Stimulated activated CD8-positive, alpha-beta memory T cell treated with anti-CD3 and anti-CD28 coated beads, Interleukin-15, amount 100 ng/mL, for 4 hours (primary cell): ENCODE data around the gene PODN.

ENCODE experiments used
- DNase-seq, 2 donors: peaks; one replicate each; pipeline ENCODE4 v3.0.0-alpha.2; 2020; ENCODE audit warnings: low read depth in 2 of 2

PODN gene

DNA sequence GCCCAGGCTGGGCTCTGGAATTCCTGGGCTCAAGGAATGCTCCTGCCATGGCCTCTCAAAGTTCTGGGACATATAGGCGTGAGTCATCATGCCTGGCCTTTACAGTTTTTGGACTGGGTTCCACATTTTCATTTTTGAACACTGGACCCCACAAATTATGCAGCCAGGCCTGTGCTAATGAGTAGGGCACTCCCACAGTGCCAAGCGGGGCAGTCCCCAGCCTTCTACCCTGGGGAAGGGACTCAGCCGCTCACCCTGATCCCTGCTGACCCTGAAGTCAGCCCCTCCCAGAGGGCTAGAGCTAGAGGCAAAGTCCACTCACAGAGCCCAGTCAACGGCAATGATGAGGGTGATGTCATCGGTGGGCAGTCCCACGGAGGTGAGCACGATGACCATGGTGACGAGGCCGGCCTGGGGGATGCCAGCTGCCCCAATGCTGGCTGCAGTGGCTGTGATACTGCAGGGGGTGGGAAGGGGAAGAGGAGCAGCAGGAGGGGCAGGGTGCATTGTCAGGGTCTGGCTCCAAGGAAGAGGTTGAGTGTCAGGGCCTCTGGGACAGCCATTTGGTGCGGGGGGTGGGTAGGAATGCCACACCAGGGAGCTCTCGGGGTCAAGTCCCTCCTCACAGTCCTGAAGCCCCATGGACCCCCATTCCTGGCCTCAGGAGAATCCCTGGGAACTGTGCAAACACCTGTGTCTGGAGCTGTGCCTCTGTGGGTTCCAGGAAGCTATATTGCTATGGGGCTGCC is 27.6 kb downstream of the PODN start:
- DNase-seq: no peak

DNA sequence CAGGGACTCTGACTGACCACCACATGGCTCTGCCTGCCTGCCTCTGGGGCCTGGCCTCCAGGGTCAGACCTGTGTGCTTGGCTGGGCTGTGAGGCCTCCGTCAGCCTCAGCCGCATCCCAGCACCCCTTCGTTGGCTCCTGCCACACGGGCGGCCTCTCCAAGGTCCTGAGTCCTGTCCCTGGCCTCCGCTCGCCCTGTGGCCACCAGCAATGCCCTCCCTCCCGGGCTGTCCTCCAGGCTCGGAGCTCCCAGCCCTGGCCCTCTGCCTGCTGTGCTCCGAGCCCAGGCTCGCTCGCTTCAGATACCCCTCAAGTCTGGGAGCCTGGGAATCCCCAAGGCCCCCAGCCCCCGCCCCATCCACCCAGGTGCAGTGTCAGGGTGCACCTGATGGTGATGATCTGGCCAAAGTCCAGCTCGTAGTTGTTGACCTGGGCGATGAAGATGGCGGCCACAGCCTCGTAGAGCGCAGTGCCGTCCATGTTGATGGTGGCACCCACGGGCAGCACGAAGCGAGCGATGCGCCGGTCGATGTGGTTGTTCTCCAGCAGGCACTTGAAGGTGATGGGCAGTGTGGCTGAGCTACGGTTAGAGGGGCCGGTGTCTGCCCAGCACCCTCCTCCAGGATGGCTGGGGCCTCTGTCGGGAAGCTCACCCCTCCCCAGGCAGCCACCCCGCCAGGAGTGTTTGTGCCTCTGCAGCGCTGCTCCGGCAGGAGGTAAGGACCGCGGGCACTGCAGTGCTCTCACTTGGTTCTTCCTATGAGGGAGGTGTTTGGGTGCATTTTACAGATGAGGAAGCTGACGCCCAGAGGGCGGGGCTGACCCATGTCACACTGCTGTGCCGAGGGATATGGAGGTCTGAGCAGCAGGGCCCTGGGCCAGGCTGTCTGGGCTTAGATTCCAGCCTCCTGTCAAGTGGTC is 28.5 kb downstream of the PODN start:
- no peak for DNase-seq

DNA sequence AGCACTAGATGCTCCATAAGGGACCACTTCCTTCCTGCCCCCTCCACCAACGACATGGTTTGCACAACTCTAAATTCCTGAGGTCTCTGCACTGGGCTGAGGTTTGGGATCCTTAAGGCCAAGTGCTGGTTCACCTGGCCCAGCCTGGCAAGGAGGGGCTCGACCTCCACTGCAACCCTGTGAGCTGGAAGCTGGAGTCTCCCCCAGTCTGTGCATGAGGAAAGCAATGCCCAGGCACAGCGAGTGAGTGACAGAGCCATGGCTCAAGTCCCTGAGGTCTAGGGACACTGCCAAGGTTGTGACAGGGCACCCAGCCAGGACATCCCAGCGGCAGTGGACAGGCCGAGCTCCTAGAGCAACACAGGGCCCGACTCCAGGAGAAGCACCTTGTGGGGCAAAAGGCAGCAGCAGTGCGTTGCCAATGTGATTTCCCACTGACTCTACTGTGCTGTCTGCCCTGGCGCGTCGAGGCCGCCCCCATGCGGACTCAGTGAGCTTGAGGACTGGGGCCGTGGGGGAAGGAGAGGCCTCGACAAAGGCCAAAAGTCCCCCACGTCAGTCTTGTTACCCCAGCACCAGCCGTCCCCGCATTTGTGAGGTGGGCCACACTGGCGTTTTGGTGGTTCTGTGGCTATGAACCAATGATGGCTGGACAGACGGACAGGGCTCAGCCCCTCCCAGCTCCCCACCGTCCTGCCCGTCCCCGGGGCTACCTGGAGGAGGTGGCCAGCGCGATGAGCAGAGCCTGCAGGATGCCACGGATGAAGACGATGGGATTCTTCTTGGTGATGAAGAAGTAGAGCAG is 30.0 kb downstream of the PODN start:
- DNase-seq: no peak

GRCh38 chr1:53092659-53093450 is 30.8 kb downstream of the PODN start:
- no peak for DNase-seq

DNA sequence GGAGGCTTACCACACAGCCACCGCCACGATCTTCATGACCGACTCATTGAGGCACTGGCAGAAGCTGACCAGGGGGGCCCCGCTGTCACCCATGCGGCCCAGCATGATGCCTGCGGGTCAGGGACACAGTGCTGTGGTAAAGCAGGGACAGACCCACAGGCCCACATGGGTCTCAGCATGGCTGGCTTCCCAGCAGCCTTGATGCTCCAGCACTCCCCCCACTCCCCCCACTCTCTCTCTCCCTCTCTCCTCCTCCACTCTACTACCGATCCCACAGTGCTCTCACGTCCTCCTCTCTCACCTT is 31.4 kb downstream of the PODN start:
- no peak for DNase-seq

DNA sequence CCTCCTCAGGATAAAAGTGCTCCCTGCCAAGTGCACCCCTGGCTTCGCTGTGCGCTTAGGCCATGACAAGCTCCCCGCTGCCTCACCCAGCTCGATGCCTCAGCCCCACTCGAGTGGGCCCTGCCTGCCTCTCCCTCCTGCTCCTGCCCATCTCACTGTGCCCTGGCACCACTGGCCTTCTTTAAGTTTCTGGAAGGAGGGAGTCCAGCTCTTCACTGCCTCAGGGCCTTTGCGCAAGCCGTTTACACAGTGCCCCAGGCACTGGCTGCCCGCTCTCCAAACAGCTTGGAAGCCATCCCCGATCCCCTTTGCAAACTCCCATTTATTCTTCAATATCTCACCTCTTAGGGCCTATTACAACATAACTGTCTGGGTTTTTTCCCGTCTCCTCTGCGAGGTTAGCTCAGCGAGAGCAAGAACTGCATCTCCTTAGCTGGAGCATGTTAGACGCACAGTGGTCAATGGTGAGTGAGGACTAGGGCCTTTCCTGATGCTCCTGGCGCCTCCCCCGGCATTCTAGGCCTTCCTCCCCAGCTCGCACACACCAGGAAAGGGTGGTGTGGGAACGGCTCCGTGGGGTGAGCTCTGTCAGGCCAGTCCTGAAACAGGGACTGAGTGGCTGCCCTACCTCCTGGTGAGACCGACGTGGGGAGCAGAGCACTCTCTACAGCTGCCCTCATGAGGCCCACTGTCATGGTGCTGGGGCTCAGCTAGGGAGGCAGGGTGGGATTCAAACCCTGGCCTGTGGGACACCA is 31.9 kb downstream of the PODN start:
- no peak for DNase-seq

DNA sequence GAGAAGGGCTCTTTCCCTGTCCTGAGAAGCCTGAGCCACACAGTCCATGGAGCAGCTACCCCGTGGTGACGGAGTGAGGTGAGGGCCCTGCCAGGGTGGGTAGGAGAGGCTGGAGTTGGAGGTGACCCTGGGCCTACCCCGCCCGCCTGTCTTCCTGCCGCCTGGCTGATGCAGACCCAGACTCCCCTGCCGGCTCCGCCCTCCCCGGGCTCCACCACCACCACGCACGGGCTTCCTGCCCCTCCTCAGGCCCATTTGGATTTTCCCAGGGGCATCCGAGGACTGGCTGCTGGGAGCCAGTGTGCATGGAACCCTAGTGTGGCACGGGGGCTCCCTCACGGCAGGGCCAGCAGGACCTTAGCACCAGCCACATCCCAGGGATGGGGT is 32.5 kb downstream of the PODN start:
- no peak for DNase-seq

DNA sequence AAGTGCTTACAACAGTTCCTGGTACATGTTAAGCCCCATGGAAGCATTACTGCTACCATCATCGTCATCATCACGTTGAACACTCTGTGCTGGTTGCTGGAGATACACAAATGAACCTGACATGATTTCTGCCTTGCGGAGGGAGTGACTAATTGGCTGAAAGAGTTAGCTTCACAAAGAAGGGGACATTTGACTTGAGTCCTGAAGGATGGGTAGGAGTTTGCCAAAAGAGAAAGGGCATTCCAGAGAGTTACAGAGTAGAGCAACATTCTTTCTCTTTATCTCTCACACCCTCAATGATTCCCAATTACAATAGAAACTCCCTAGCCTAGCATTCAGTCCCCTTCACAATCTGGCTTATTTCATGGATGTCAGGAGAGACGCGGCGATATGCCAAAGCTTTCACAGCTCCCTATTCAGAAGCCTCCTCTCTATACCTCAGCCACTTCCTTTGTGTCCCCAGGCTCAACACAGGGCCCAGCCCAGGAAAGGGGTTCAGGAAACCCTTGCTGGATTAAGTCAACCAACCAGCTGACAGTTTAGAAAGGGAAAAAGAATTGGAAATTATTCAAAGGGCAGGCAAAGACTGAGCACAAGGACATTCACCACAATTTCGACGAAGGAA is 42.4 kb downstream of the PODN start:
- no peak for DNase-seq

GRCh38 chr1:53107090-53107489 is 45.1 kb downstream of the PODN start:
- no peak for DNase-seq

GRCh38 chr1:53107570-53108322 is 45.7 kb downstream of the PODN start:
- no peak for DNase-seq

DNA sequence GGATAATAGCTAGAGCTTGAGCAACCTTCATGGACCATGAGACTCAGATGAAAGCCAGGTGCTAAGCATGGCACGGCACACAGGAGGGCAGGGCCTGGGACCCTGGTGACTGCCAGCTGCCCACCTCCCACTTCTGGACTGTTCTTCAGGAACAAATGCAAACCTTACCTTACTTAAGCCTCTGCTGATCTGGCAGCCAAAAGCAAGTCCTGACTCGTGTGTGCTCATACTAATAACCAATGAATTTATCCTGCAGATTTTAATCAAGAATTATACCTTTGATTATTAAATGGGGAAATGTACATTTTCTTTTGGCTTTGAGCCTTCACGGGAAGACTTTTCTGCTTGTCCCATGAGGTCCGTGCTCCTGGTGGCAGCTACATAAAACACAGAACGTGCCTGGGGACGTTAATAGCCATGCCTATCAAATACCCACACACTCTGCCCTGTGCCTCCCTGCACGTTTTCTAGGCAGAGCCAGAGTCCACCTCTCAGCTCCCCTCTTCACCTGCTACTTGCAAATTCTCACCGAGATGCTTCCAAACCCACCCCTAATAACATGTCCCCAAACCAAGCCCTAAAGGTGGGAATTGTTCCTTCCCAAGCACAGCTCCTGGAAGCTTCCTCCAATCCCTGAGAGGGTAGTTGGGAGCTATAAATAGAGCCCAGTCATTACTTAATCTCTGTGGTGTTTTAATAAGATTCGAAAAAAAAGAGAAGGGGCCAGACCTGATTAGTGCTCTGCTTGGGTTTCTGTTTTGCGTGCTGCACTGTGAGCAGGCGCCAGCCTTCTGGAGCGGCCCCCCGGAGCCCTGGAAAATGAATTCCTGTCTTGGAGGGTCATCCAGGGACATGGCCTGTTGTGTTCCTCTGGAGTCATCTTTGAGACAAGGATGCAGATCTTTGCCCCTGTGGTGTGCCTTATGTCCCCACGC is 46.9 kb downstream of the PODN start:
- DNase-seq: no peak

- DNase-seq: no peak
Observed at GRCh38 chr1:53110370-53111072, 48.5 kb downstream of the PODN start.

DNA sequence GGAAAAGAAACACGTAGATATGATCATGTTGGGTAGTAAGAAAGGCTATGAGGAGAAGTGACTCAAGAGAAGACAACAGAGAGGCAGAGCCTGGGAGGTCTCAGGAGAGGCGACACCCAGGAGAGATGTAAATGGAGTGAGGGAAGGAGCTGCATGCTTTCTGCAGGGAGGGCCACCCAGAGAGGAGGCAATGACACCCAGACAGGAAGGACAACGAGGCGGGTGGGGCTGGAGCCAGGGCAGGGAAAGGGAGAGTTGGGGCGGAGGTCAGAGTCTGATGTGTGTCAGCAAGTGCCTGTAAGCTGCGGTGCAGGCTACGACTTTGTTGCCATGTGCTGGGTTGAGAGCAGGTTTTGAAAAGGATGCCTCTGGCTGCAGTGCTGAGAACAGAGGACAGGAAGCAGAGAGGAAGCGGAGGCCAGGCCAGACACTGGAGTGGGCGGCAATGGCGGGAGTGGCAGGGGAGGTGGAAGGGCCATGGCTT is 49.1 kb downstream of the PODN start:
- DNase-seq: no peak

DNA sequence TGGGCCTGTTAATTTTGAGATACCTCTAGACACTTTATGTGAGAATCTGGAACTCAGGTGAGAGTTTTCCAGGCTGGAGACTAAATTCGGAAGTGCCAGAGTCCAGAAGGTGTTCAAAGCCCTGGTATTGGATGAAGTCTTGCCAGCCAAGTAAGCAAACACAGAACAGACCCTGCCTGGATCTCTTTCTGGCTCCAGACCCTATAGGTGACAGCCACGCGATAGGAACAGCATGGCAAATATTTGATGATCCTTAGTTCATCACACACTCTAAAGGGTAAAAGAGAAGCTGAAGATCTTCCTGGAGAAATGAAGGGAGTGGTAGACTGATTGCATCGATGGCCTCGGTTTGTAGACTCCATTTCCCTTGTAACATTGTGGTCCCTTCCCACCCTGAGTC is 49.7 kb downstream of the PODN start:
- no peak for DNase-seq

- no peak for DNase-seq
Observed at GRCh38 chr1:53112271-53112774, 50.3 kb downstream of the PODN start.

- no peak for DNase-seq
Observed at GRCh38 chr1:53112861-53113260, 50.8 kb downstream of the PODN start.

DNA sequence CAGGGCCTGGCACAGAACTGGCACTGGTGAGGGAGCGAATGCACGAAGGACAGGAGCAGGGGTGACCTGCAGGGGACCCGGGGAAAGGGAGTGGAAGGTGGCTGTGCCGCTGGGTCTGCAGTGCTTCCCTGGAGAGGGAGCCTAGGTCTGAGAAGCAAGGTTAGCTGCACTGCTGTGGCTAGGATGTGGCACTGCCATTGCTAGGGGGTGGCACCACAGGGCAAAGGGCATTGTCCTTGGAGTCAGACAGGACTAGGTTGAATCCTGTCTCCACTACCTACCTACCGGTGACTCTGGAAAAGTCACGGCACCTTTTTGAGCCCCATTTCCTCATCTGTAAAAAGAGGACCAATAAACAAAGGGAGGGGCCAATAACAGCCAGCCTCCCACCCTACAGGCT is 52.1 kb downstream of the PODN start:
- no peak for DNase-seq
